GM20000 (cell line): ENCODE data around the gene DSG4.

Experiments used
- DNase-seq: peaks from one replicate; pipeline ENCODE4 v3.0.0; 2012; ENCODE audit warnings: low spot score
- TF ChIP-seq, protein P1 (sequence below): IDR thresholded peaks from 2 replicates; pipeline ENCODE4 v1.5.1; 2012; ENCODE audit warnings: mild to moderate bottlenecking, control low read depth; ENCODE audit errors: extremely low read depth, missing control alignments

Gene DSG4

GRCh38 chr18:31432316-31432715, 55.7 kb downstream of the DSG4 start:
- DNase-seq, result no peak
- TF ChIP-seq, protein P1, sequence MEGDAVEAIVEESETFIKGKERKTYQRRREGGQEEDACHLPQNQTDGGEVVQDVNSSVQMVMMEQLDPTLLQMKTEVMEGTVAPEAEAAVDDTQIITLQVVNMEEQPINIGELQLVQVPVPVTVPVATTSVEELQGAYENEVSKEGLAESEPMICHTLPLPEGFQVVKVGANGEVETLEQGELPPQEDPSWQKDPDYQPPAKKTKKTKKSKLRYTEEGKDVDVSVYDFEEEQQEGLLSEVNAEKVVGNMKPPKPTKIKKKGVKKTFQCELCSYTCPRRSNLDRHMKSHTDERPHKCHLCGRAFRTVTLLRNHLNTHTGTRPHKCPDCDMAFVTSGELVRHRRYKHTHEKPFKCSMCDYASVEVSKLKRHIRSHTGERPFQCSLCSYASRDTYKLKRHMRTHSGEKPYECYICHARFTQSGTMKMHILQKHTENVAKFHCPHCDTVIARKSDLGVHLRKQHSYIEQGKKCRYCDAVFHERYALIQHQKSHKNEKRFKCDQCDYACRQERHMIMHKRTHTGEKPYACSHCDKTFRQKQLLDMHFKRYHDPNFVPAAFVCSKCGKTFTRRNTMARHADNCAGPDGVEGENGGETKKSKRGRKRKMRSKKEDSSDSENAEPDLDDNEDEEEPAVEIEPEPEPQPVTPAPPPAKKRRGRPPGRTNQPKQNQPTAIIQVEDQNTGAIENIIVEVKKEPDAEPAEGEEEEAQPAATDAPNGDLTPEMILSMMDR, result no peak

DNA sequence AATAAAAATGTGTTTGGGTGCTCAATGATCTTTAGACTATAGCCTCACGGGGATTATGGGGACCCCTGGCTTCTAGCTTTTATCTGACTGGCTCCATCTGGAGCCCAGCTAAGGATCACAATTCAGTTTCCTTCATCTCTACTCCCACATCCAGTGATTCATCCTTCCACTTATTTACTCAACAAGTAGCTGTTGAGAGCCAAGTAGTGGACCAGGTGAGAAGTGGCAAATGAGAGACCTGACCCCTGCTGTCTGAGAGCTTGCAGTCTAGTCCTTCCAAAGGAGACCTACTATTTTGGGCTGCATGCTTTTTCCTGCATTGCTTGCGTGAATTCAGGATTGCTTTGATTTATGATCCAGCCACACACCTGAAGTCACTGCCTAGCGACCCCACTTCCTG, 60.2 kb downstream of the DSG4 start:
- no peak for DNase-seq
- TF ChIP-seq, protein P1, result no peak

DNA sequence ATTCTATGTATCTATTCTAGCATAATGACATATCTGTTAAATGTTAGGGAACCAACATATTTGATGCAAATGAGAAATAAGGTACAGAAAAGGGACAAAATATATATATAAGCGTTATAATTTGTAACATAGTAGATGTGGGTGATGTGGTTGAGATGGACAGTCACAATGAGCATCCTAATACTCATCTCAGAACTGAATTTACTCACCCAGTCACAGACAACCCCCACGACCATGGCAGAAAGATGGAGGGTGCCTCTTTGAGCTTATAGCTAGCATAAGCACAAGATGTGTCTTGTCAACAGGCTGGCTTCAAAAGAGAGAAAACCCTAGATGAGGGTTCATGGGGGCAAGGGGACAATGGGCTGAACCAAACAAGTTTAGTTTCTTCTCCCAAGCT, 61.8 kb downstream of the DSG4 start:
- peak; percentile 9 for DNase-seq
- TF ChIP-seq, protein P1, result no peak

- no peak for DNase-seq
Observed at GRCh38 chr18:31439807-31440325, 63.3 kb downstream of the DSG4 start.

DNA sequence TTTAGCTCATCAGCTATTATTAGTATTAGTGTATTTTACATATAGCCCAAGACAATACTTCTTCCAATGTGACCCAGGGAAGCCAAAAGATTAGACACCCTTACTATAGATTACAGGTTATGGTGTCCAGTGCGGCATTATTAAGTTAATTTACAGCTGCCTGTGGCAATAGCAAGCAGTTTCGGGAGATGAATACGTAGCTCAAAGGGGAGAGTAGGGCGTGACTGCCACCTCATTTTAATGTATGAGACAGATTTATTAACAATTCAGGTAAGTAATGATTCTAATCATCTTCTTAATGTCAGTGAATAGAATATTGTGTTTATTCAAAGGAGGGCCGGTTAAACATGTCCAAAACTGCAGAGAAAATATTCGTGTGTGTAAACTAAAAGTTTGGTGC, 64.2 kb downstream of the DSG4 start:
- no peak for DNase-seq
- TF ChIP-seq, protein P1, result no peak

More at GRCh38 chr18:31439807-31440325, 63.3 kb downstream of the DSG4 start:
- TF ChIP-seq, protein P1, result no peak

- DNase-seq, result no peak
- TF ChIP-seq, protein P1, result no peak
Observed at GRCh38 chr18:31441493-31441892, 64.9 kb downstream of the DSG4 start.

GRCh38 chr18:31444142-31444541, 67.6 kb downstream of the DSG4 start:
- TF ChIP-seq, protein P1, result no peak
- no peak for DNase-seq

- no peak for DNase-seq
- TF ChIP-seq, protein P1, result no peak
Observed at GRCh38 chr18:31445908-31446307, 69.3 kb downstream of the DSG4 start.
